Mammary epithelial cell (primary cell): ENCODE measurements around the gene FICD.

ENCODE experiments used
- EZH2 ChIP-seq: IDR thresholded peaks from 2 replicates; pipeline ENCODE4 v1.6.1; 2012; ENCODE audit warnings: low read length, inconsistent platforms, borderline replicate concordance
- TF ChIP-seq, protein P1 (sequence below), 2 donors: IDR thresholded peaks in 1 of 2; conservative IDR thresholded peaks in 1 of 2; 2 replicates each; pipeline ENCODE4 v1.5.1; 2011 to 2012; ENCODE audit warnings: inconsistent platforms in 2 of 2, low read length in 2 of 2, mild to moderate bottlenecking in 2 of 2, control low read depth in 1 of 2, low read depth in 1 of 2; ENCODE audit not compliant: insufficient read depth in 1 of 2; ENCODE audit errors: extremely low read depth in 1 of 2

- TF ChIP-seq, protein P1, sequence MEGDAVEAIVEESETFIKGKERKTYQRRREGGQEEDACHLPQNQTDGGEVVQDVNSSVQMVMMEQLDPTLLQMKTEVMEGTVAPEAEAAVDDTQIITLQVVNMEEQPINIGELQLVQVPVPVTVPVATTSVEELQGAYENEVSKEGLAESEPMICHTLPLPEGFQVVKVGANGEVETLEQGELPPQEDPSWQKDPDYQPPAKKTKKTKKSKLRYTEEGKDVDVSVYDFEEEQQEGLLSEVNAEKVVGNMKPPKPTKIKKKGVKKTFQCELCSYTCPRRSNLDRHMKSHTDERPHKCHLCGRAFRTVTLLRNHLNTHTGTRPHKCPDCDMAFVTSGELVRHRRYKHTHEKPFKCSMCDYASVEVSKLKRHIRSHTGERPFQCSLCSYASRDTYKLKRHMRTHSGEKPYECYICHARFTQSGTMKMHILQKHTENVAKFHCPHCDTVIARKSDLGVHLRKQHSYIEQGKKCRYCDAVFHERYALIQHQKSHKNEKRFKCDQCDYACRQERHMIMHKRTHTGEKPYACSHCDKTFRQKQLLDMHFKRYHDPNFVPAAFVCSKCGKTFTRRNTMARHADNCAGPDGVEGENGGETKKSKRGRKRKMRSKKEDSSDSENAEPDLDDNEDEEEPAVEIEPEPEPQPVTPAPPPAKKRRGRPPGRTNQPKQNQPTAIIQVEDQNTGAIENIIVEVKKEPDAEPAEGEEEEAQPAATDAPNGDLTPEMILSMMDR (conservative IDR thresholded peaks at IDR 0.05 in 1 of 2, IDR thresholded peaks at IDR 0.05 in 1 of 2; ENCODE audit: extremely low read depth in 1 of 2, insufficient read depth in 1 of 2, low read depth in 1 of 2, low read length in 2 of 2): no peak
- no peak for TF ChIP-seq EZH2
Observed at GRCh38 chr12:108523365-108523764, 8.3 kb downstream of the FICD start.
